Sciatic nerve (tissue), 2 donors: ENCODE measurements around the gene PCP2. TPM values are rescaled to one million over a fixed set of nuclear protein-coding genes. Genes with fewer than 3 reads are reported as not detected.

Source experiments
- ATAC-seq: fragments of 200-7000 bp; cut with Tn5 transposase; one replicate; pipeline ENCODE4 v1.9.1; 2020; ENCODE audit warnings: mild to moderate bottlenecking, moderate library complexity
- DNase-seq: peaks from one replicate; pipeline ENCODE4 v3.0.0-alpha.2; 2020; ENCODE audit warnings: low spot score
- intact Hi-C: fragments of 100-400 bp; cut with DNase I; formaldehyde crosslinking; loops from one replicate; pipeline ENCODE4 v1.14.2; 2022
- total RNA-seq: library from RNA; stranded (reverse); fragmentation: NEBNext Ultra II Directional; extraction: Animal tissue kit (Norgen Biotek cat#: 25700); gene quantifications from one replicate; pipeline ENCODE4 v1.2.1, GENCODE V29; 2021
- donor health status: DM: no; HTN: no; CAD: no.
- donor health status: DM: no; HTN: no; CAD: no.

The PCP2 gene
- total RNA-seq, 1 donor from 2014 or later: not detected

GRCh38 chr19:7641290-7642276 is 8.1 kb upstream of the PCP2 start:
- DNase-seq (no peak), ATAC-seq (no peak)
- intact Hi-C loops: no loop called here

GRCh38 chr19:7640803-7641202 is 7.3 kb upstream of the PCP2 start:
- intact Hi-C loops: no loop called here

GRCh38 chr19:7639863-7640348 is 6.4 kb upstream of the PCP2 start:
- intact Hi-C loops: no loop called here
- no peak for DNase-seq
- no peak for ATAC-seq

More at GRCh38 chr19:7640803-7641202, 7.3 kb upstream of the PCP2 start:
- ATAC-seq: no peak
- DNase-seq: no peak

- ATAC-seq (no peak), DNase-seq (no peak)
- intact Hi-C loops: no loop called here
Measured at GRCh38 chr19:7638802-7639465, 5.4 kb upstream of the PCP2 start.

GRCh38 chr19:7637374-7638256 is 4.1 kb upstream of the PCP2 start:
- DNase-seq (no peak), ATAC-seq (peak; percentile 46)
- intact Hi-C loops: no loop called here

- ATAC-seq (peak; percentile 70), DNase-seq (no peak)
- intact Hi-C loops: no loop called here
Measured at GRCh38 chr19:7636691-7637373, 3.3 kb upstream of the PCP2 start, which contains the start of gene STXBP2. STXBP2 (plus strand) TSS chr19:7637110; CDS start chr19:7637150, 40 bp downstream.

GRCh38 chr19:7636317-7636690 is 2.8 kb upstream of the PCP2 start:
- no peak for ATAC-seq
- intact Hi-C loops: no loop called here
- no peak for DNase-seq

- intact Hi-C loops: no loop called here
- DNase-seq (no peak), ATAC-seq (no peak)
Measured at GRCh38 chr19:7635670-7636069, 2.2 kb upstream of the PCP2 start.

GRCh38 chr19:7632340-7633203 is 947 bp downstream of the PCP2 start:
- DNase-seq: no peak
- intact Hi-C loops: no loop called here
- ATAC-seq: no peak

- intact Hi-C loops: no loop called here
- ATAC-seq: no peak
- no peak for DNase-seq
Measured at GRCh38 chr19:7631577-7631976, 1.9 kb downstream of the PCP2 start.

GRCh38 chr19:7629347-7630054 is 4.0 kb downstream of the PCP2 start, which contains the start of the genes PET100 and XAB2:
PET100 (plus strand) TSS chr19:7629793; CDS start chr19:7629834, 41 bp downstream.
XAB2 (minus strand) TSS chr19:7629545; CDS start chr19:7629527, 18 bp downstream.
- DNase-seq: peak; percentile 97
- intact Hi-C loops: no loop called here
- ATAC-seq: peak; percentile 99

- no peak for ATAC-seq
- DNase-seq: no peak
- intact Hi-C loops: no loop called here
Measured at GRCh38 chr19:7628589-7629311, 4.8 kb downstream of the PCP2 start.

- ATAC-seq: no peak
- intact Hi-C loops: no loop called here
- DNase-seq: no peak
Measured at GRCh38 chr19:7627166-7627565, 6.4 kb downstream of the PCP2 start.

GRCh38 chr19:7625763-7626372 is 7.7 kb downstream of the PCP2 start:
- ATAC-seq (no peak), DNase-seq (no peak)
- intact Hi-C loops: no loop called here

GRCh38 chr19:7624810-7625209 is 8.7 kb downstream of the PCP2 start:
- intact Hi-C loops: no loop called here
- DNase-seq (no peak), ATAC-seq (no peak)
